HepG2 (cell line): Measurements from ENCODE around the gene DEGS1. TPM values are rescaled to one million over a fixed set of nuclear protein-coding genes. Genes with fewer than 3 reads are reported as not detected.

Experiments used
- POLR2AphosphoS5 ChIP-seq: IDR thresholded peaks from 2 replicates; pipeline ENCODE4 v1.6.1; 2012; ENCODE audit warnings: low read depth, low read length
- ZBTB40 ChIP-seq, 2 experiments: fragments of 450-650 bp in 1 of 2; sonication (generic) in 1 of 2; formaldehyde crosslinking in 1 of 2; IDR thresholded peaks; 2 replicates each; pipeline versions ENCODE4 v1.6.1 to v1.8.0; 2016 to 2022; ENCODE audit warnings: antibody characterized with exemption in 1 of 2, mild to moderate bottlenecking in 1 of 2, missing genetic modification reagents in 1 of 2
- polyA plus RNA-seq, 8 experiments: library from polyadenylated mRNA; depleted of rRNA in 3 of 8; stranded (reverse) in 7 of 8; unstranded in 1 of 8; fragments of >200 nt; fragmentation: Illumina TruSeq in 4 of 8; extraction: Trizol in 4 of 8; gene quantifications; 2 replicates each; pipeline versions ENCODE4 v1.2.1 to v1.2.3, GENCODE V29; 2011 to 2016; ENCODE audit warnings: low read depth in 4 of 8, missing spikeins in 1 of 8, mixed read lengths in 1 of 8; ENCODE audit not compliant: insufficient read depth in 1 of 8
- total RNA-seq, 5 experiments: library from RNA; depleted of rRNA; stranded (reverse); fragments of >200 nt; fragmentation: Illumina TruSeq; extraction: Trizol; gene quantifications; 2 replicates each; pipeline ENCODE4 v1.2.3, GENCODE V29; 2016; ENCODE audit warnings: low read depth in 1 of 5

Gene DEGS1
- total and polyA plus RNA-seq, 2 of the 13 experiments (the other 11 are each of a cell fraction or from before 2014, with no cell fraction given): 18.1 to 35.9 TPM

GRCh38 chr1:224217655-224218623, 34.9 kb downstream of the DEGS1 start (continued):
- no peak for TF ChIP-seq ZBTB40 (IDR thresholded peaks at IDR 0.05)
- TF ChIP-seq ZBTB40 (CRISPR knock-in tag; IDR thresholded peaks at IDR 0.05): no peak
- no peak for TF ChIP-seq POLR2AphosphoS5
